ENCODE results near the gene CHID1.

The CHID1 gene

DNA sequence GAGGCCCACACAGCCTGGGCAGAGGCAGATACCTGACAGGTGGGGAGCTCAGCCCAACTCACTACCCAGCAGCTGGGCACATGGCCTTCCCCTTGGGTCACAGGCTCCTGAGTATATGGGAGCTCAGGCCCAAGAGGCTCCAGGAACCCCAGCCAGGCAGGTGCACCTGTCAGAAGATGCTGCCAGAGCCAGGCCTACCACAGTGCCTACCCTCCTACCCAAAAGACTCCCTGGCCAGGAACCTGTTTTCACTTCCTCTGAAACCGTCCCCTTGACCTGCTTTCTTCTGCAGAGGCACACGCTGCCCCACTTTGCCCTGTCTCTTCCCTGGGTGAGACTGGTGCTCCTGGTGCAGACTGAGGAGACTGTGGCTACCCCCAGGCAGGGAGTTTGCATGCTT, 2.9 kb downstream of the CHID1 start:
- no peak for DNase-seq

DNA sequence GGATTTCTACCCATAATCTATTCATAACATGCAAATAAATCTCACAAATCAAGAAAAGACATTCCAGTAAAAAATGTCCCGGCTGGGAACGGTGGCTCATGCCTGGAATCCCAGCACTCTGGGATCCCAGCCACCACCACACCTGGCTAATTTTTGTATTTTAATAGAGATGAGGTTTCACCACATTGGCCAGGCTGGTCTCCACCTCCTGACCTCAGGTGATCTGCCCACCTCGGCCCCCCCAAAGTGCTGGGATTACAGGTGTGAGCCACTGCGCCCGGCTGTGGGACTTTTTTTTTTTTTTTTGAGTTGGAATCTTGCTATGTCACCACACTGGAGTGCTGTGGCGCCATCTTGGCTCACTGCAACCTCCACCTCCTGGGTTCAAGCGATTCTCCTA, 4.7 kb downstream of the CHID1 start:
- DNase-seq = no peak

DNA sequence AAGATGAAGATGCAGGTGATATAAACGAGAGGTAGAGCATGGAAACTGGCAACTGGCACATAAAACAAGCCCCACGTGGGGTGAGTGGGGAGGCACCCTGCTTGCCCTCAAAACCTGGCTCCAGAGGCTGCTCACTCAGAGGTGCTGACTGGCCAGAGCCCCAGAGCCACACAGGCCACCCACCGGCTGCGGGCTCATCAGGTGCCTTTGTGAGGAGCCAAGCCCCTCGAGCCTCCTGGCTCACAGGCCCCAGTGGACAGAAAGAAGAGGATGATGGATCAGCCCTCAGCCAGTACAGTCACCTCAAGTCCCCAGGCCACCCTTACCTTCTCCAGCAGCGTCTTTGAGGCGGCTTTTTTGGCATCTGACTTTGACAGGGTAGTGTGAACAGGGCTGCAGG, 6.2 kb downstream of the CHID1 start:
- no peak for DNase-seq

DNA sequence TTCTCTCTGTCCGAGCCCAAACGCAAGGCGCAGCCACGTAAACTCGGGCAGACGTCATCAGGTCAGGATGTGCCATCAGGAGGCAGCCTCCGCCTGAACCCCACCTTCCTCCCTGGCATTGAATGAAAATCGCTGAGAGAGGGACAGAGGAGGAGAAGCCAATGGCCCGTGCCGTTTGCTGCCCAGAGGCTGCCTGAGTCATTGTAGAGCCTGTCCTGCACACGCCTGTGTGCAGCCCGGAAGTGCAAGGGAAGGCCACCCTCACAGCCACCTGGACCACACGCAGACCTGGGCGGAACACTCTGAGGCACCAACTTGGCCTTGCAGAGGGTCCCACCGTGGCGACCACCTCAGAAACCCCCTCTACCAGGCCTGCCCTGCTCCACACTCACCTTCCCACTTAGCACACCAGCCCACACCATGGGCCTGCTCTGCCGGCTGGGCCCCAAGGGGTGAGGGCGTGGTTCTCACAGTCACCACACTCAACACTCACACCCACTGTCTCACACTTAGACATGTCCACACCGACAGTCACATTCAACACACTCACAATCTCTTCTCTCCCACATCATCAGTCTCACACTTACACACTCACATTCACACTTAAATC, 9.1 kb downstream of the CHID1 start:
- DNase-seq = no peak

DNA sequence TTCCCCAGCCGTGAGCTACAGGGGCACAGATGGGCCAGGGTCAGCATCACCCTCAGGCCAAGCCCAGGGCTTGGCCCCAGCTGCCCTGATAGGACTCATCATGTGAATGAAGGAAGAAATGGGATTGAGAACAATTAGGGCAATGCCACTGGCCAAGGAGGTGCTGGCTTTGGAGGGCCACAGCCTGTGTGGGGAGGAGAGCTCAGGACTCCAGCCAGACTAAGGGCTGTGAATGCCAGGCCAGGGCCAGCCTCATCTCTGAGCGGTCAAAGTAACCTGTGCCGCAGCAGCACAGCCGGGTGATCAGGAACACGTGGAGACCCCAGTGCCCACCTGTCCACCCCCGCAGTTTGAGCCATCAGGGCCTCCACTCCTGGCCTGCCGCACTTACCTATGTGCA, 10.1 kb downstream of the CHID1 start:
- DNase-seq = no peak

DNA sequence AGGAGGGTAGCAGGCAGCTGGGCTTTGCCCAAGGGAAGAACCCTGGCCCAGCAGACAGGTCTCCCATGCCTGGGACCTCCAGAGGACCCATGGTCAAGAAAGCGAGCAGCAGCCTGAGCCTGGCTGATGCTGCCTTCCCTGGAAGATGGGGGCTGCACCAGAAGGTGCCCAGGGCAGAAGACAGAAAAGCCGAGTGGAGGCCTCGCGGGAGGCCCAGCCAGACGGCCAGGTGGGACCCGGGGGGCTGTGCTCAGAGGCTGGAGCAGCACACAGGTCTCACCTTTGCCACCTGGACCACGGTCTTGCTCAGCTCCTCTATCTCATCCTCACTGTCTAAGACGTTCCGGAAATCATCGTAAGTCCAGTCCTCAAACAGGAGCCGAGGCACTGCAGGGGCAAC, 10.9 kb downstream of the CHID1 start:
- DNase-seq = no peak

DNA sequence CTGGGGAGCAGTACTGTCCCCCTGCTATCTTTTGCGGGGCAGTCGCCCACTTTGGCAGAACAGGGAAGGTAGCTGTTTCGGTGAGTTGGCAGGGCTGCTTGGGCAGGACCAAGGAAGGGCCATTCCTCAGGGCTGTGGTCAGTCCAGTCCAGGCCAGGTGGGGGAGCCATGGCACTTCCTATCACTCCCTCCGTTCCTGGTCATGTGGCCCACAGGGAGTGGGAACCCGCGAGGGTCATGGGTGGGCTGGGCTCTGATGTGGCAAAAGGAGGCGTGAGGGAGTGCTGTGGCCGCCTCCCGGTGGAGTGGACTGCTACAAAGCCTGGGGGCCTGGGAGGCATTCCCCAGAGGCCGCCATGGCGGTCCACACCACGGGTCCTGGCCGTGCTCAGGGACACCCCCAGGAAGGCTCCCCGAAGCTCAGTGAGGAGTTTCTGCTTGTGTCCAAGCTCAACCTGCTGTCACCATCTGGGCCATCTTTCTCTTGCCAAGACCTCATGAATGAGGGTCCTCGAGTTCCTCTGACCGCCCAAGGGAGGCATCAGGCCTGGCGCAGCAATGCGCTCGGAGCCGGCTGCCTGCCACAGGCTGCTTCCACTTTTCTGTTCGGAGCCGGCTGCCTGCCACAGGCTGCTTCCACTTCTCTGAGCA, 11.9 kb downstream of the CHID1 start:
- no peak for DNase-seq

DNA sequence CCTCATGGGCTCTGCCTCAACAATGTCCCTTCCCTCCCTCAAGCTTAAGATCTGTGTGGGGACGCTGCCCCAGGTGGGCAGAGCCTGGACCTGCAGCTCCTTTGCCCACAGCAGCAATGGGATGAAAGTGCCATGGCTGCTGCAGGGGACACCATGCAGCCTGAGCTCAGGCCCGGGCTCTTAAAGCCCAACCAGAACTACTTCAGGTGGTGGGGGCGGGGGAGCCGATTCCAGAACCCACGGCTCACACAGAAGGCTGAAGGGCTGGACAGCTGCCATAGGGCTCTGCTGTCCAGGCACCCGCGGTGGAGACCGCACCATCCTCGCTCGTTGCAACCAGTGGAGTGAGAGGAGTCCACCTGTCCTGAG, 12.5 kb downstream of the CHID1 start:
- DNase-seq = no peak

DNA sequence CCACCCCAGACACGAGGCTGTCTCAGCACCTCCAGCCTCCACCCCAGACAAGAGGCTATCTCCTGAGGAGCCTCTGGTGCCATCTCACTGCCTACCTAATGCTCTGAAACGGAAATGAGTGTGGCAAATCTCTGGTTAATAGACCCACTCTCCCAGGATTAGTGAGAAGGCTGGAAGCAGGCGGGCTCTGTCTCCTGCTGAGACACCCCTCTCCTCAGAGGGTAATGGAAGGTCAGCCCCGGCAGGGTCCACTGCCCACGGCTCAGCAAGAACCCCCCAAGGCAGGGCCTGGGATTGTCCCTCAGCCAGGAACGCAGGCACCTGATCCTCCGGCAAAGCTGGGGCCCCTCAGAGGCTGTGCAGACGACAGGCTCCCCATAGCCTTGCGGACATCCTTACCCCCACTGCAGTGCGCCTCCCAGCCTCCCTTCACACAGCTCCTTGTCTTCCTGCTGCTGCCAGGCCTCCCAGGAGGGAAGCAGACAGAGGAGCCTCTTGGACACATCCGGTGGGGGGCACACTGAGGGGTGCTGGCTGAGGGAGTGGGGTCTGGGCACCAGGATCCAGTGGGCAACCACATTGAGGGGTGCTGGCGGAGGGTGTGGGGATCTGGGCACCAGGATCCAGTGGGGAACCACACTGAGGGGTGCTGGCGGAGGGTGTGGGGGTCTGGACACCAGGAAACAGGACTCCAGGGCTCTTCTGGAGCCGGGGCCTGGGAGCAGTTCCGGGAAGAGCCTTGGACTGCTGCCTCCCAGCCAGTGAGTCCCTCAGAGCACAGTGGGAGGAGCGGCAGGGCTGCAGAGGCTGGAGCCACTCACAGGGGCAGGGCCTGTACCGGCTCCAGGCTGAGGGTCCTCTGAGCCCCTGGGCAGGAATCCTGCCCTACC, 13.1 kb downstream of the CHID1 start:
- DNase-seq = no peak

DNA sequence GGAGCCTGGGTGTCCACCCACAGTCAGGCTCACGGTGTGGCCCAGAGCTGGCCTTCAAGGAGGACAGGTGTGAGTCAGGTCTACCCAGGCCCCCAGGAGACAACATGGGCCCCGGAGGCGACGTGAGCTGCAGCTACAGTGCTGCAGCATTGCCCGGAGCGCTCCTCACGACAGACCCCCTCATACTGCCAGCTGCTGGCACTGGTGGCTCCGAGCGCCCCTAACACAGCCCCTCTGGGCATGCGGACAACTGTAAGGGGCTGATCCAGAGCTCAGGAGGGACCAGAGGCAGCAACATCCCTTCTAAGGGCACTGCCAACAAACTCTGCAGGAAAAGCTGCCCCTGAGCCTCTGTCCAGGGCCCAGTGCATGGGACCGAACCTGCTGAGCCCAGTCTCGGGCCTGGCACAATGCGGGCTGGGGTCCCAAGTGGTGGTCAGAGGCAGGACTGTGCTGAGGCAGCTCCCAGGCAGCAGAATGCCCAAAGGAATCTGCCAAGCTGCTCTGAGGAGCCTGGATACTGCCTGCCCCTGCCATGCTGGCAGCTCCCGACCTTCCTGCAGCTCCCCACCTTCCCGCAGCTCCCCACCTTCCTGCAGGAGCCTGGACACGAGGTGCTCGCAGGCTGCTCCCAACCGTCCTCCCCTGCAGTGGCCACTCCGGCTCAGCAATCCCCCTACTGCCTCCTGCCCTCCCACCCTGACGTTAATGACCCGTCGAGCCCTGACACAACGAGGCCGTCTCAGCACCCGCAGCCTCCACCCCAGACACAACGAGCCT, 15.1 kb downstream of the CHID1 start:
- DNase-seq = no peak

DNA sequence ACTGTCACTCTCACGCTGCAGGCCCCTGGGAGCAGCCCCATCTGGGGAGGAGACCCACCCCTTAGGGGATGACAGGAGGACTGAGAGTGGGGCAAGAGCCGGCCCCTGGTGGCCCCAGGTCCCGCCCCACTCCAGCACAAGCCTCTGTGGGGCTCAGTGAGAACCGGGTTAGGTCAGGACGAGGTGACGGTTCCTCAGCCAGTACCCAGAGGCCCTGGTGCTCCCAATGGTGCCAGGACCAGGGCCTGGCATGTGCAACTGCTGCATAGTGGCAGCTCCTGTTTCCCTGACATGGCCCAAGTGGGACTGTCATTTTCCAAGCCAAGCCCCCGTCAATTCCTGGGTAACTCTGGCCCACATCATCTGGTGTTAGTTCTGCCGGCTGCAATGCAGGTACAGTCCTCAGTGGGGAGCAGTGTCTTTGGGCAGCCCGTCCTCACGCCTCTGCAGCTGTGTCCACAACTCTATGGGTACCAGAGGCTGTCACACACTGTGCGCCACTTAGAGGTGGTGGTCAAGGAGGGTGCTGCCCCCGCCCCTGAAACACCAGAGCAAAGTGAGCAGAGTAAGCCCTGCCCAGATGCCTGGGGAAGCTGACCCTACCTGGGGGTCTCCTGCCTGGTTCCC, 15.9 kb downstream of the CHID1 start:
- no peak for DNase-seq

DNA sequence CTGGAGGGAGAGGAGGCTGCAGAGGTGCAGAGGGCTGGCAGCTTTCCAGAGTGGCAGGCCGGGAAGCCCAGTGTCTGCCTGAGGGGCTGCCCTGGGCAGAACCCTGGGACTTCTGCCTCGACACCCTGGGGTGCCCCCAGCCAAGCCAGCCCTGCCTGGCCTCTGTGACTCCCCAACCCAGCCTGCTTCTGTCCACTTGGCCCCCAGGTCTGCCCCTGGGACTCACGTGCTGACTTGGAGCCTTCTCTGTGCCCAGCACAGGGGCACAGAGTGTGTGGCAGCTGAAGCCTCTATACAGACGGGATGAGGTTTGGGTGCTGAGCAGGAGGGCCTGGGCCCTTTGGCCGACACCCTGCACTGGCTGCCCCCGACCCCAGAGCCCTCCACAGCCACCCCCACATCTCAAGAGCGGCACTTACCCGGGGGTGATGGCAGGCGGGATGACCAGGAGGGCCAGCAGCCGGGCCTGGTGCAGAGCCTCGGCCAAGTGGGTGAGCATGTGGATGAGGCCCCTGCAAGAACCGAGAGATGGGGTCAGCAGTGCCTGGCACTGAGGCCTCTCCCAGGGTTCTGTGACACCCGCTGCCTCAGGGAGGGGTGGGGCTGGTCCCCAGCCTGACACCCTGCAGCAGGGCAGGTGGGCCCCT, 17.5 kb downstream of the CHID1 start:
- no peak for DNase-seq

DNA sequence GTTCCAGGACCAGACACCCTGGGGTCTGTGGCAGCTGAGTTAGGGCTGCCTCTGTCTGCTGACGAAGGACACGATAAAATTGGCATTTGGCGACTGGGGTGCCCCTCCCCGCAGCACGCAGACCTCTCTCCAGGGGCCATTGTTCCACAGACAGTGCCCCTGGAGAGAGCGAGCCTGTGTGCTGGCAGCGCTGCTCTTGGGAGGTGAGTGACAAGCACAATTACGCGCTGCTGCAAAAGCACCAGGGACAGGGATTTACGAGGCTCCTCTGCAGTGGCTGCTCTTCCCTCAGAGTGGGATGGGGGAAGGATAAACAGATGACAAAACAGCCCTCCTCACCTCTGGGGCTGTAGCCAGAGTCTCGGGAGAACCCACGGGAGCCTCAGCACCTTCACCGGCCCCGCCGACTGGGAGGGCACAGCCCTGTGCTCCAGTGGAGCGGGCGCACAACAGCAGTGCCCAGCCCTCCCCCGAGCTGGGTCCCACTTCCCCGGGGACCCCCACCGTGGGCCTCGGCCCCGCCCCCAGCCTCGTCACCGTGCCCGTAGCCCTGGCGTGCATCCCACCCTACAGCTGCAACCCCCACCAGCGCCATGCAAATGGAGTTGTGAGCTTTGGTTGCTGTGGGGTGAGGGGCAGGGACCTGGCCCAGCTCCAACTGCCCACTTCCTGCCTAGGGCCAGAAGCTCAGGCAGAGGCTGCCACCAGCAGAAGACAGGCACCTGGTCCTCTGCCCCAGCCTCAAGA, 19.6 kb downstream of the CHID1 start:
- no peak for DNase-seq

DNA sequence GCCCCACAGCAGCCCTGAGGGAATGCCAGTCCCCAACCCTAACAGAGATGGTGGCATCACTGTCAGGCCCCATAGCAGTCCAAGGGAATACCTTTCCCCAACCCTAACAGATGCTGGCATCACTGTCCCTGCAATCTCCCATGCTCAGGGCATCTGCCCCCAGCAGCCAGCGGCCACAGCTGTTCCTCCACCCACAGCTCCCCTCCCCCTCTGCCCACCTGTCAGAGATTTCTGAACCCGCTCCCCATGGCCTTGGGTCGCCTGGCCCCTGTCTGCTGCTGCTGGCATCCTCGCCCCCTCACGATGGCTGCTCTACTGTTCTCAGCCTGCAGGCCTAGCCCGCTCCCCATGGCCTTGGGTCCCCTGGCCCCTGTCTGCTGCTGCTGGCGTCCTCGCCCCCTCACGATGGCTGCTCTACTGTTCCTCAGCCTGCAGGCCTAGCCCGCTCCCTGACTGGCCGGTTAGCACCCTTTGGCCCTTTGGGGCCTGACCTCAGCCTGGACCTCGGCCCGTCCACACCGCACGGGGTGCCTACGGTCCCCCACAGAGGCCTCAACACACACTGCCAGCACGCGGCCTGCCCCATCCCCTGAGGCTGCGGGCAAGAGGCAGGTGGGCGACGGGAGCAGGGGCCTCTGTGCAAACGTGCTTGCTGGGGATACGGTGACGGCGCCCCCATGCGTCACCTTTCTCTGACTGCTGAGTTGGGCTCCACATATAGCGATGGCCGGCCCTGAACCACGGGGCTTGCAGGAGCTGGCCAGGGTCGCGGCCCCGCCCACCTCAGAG, 20.7 kb downstream of the CHID1 start:
- DNase-seq = no peak

DNA sequence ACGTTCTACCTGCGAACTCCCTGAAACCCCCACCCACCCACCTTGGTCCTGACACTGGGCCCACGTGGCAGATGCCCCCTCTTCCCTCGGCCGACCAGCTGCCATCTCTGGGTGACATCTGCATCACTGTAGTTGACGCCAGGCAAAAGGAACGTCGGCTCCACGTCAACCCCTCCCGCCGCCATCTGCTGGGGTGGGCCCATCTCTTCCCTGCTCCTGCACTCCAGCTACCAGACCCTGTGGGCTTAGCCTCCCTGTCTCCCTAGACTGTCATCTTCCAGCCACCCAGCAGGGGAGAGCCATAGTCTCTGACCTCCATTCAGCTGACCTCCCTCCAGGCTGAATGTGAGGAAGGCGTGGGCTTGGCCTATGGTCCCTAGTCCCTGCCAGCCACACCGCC, 21.4 kb downstream of the CHID1 start:
- no peak for DNase-seq

DNA sequence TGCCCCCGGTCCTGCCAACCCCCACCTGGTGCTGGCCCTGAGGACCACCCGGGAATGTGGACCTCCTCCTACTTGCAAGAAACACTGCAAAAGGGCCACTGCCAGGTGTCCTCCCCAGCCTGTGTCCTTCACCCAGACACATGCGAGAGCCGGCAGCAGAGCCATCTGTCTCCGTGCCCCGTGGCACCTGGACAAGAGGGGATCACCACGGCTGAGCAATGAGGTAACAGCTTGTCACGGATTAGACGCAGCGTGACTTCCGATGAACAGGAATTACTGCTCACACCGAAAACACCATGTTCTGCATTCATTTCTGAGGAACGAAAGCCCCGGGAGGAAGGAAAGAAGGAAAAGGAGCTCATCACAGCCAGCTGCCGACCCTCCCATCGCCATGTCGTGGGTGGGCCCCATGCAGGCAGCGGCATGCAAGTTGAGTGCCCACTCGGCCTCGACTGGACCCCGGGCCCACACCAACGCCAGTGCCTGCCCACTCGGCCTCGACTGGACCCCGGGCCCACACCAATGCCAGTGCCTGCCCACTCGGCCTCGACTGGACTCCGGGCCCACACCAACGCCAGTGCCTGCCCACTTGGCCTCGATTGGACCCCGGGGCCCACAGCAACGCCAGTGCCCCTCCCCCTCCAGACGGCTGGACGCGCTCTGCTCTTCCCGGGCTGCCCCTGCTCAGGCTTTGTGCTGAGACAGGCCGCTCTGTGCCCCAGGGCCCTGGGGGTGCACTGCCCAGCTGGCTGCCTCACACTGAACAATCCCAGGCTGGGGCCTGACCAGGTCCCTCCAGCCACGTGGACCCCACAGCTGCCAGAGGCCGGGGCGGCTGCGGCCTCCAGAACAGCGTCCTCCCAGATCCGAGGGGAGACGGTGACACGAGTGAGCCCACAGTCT, 22.0 kb downstream of the CHID1 start:
- no peak for DNase-seq

DNA sequence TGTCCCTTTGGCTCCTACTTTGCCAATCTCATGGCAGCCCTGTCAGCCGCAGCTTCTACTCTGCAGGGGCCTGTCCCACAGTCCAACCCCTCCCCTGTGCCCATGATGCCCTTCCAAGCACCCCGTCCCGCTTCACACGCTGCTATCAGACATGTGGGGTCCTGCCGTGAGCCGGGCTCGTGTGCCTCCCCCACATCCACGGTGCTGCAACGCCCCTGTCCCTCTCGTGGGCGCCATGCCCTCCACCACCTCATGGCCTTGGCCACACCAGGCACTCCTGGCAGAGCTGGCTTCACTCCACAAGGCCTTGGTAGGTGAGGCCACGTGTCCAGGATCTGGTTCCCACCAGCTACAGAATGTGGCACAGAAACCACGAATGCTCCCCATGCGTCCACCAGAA, 23.0 kb downstream of the CHID1 start:
- DNase-seq = no peak

DNA sequence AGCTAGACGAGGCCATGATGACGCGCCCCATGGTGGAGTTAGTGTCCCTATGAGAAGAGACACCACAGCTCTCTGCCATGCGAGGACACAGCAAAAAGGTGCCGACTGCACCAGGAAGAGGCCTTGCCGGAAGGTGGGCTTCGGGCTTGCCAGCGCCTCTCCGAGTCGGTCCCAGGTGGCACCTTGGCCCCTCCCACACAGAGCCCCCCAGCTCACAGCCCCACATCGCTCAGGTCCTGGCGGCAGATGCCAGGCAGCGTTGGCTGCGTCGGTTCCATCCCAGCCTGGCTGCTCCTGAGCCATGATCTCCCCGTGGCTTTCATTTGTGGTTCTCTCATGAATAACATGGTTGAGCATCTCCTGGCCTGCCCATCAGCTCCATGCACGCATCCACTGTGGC, 24.0 kb downstream of the CHID1 start:
- no peak for DNase-seq

DNA sequence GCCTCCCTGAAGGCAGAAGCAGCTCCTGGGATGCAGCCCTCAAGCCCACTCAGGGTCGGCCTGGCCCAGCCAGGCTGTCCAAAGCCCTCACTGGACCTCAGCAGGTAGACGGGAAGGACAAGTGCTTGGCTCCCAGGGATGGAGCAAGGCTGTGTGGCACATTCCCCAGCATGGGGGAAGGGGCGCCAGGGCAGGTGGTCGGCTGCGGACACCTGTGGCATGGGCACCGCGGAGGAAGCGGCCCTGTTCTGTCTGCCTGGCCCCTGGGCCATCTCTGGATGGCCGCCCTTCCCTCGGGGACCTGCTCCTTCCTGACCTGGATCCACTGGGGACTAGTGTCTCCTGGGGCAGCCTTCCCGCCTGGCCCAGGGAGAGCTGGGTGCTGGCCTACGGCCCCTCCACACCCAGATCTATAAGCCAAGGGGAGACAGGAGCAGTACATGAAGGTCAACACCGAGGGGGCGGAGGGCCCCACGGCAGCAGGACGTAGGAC, 26.0 kb downstream of the CHID1 start:
- DNase-seq = no peak

DNA sequence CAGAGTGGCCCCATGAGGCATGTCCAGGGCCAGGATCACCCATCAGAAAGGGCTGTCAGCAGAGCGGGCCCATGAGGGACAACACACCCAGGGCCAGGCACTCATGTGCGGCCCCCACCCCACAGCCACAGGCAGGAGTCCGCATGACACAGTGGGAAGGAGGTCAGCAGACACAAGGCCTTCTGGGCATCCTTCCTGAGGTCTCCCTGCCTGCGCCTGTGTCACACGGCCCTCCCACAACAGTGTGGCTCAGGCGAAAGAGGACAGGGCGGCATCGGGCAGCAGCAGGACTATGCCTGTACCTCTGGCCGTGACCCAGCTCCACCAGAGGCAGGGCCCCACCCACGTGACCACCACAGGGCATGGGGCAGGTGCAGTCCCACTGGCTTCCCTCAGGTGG, 27.1 kb downstream of the CHID1 start:
- no peak for DNase-seq

Measured in NK-92 treated with Interleukin-12 subunit alpha and Interleukin-12 subunit beta, amount 100 ng/mL, for 24 hours (cell line).